ENCODE data around the gene LTBP2.

The LTBP2 gene

DNA sequence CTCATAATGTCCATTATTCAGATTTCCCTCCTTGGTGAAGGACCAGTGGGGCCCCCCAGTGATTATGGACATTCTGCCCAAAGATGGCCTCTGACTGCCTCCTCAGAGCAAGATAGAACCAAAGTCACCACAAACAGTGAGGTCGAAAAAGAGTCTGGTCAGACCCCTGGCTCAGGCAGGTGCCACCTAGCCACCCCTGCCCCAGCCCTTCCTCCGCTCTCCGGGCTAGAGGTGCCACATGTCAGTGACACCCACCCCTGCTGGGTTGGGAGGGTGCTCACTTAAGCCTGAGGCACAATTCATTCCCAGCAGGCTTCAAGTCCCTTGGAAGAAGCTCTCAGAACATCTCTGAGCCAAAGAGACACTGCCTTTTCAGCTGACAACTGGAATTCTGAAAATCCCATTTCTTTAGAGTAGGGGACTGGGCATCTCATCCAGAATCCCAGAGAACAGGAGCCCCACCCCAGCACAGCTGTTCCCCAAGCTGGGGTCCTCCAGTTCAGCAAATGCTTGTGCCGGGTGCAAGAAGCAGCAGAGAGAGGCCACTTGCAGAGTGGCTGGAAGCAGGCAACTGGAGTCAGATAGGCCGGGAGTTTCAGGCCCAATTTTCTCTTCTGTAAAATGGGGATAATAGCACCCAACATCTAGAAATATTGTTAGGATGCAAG, 68.1 kb downstream of the LTBP2 start (continued):
- TF ChIP-seq ZNF449 (tag by site-specific recombination; IDR thresholded peaks at IDR 0.05) (no peak), ZNF777 (tag by site-specific recombination; IDR thresholded peaks at IDR 0.05; ENCODE audit: borderline replicate concordance) (no peak), ZNF221 (tag by site-specific recombination; IDR thresholded peaks at IDR 0.05; ENCODE audit: borderline replicate concordance) (no peak), ZNF792 (tag by site-specific recombination; IDR thresholded peaks at IDR 0.05) (no peak), HOXA7 (CRISPR knock-in tag; IDR thresholded peaks at IDR 0.05; ENCODE audit: borderline replicate concordance) (no peak), ZNF239 (tag by site-specific recombination; IDR thresholded peaks at IDR 0.05) (no peak), ZSCAN5A (tag by site-specific recombination; IDR thresholded peaks at IDR 0.05) (no peak)

DNA sequence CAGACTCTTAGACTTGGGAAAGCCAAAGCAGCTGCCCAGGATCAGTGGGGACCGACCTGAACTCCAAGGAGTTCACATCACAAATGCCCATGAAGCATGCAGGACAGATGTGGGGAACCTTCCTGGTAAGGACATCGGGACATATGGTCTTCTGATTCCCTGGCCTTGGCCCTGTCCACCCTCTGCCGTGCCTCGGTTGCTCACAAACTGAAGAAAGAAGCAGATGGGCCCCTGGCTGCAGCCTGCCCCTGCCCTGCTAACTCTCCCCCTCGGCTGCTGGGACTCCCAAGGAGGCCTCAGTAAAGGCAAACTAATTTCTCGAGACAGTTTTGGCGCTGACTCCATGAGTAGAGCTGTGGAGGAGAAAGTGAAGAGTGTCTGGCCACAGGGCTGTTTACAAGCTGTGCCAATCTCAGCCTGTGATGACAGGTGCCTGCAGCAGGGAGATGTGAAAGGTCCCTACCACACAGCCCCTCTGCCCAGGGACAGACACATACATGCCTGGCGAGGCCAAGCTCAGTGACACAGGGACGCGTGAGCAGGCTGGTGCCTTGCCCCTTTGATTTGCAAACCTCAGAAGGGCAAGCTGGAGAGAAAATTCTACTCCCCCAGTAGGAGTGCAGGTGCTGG, 69.9 kb downstream of the LTBP2 start:
- Histone ChIP-seq H3K9me3 (ENCODE audit: control insufficient read depth, insufficient read depth, low read depth, low read length) (no peaks in the 10 kb centered on the region), H3K4me1 (ENCODE audit: control insufficient read depth, insufficient read depth, low read length) (no peaks in the 10 kb centered on the region), H3K4me3 (ENCODE audit: low read depth, low read length) (no peak overlapping the region), H3K27ac (ENCODE audit: extremely low read depth, low read depth, low read length) (no peak overlapping the region), H3K36me3 (ENCODE audit: control insufficient read depth in 2 of 2, insufficient read depth in 1 of 2, low read length in 2 of 2) (no peaks in the 10 kb centered on the region)
- TF ChIP-seq ZNF16 (tag by site-specific recombination; IDR thresholded peaks at IDR 0.05; ENCODE audit: low read depth) (no peak), ZNF292 (tag by site-specific recombination; IDR thresholded peaks at IDR 0.05; ENCODE audit: borderline replicate concordance, low read depth) (no peak), BCL11A (tag by site-specific recombination; IDR thresholded peaks at IDR 0.05; ENCODE audit: low read depth) (no peak), ZNF239 (tag by site-specific recombination; IDR thresholded peaks at IDR 0.05) (no peak), ZNF658 (tag by site-specific recombination; IDR thresholded peaks at IDR 0.05) (no peak), ZNF521 (tag by site-specific recombination; IDR thresholded peaks at IDR 0.05) (no peak), ZBTB8A (tag by site-specific recombination; IDR thresholded peaks at IDR 0.05) (no peak)
- TF ChIP-seq, protein P1, sequence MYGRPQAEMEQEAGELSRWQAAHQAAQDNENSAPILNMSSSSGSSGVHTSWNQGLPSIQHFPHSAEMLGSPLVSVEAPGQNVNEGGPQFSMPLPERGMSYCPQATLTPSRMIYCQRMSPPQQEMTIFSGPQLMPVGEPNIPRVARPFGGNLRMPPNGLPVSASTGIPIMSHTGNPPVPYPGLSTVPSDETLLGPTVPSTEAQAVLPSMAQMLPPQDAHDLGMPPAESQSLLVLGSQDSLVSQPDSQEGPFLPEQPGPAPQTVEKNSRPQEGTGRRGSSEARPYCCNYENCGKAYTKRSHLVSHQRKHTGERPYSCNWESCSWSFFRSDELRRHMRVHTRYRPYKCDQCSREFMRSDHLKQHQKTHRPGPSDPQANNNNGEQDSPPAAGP (tag by site-specific recombination; IDR thresholded peaks at IDR 0.05): no peak
- ChIA-PET POLR2A (no interaction called here), CTCF (interaction anchor here (0.8 kb wide), 1 partner anchor 10 kb away, joined by 3 read pairs; no protein-coding TSS in a partner anchor)

DNA sequence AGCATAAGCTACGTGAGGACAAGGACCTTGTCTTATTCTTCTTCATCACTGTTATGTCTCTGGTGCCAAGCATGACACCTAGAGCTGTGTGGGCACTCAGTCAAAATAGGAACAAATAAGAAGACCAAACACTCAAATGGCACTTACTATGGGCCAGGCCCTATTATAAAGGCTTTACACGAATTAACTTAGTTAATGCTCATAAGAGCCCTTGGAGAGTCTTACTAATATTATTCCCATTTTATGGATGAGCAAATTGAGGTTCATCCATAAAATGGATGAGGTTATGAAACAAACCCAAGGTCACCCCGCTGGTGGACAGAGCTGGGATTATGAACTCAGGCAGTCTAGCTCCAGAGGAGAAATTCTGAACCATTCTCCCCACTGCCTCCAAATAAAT, 70.8 kb downstream of the LTBP2 start:
- no peak overlapping the region for H3K27ac ChIP-seq (ENCODE audit: extremely low read depth, low read depth, low read length)
- no peaks in the 10 kb centered on the region for H3K36me3 ChIP-seq (ENCODE audit: control insufficient read depth in 2 of 2, insufficient read depth in 1 of 2, low read length in 2 of 2)
- no peaks in the 10 kb centered on the region for H3K9me3 ChIP-seq (ENCODE audit: control insufficient read depth, insufficient read depth, low read depth, low read length)
- TF ChIP-seq ZNF623 (tag by site-specific recombination; IDR thresholded peaks at IDR 0.05): no peak
- TF ChIP-seq ZNF621 (tag by site-specific recombination; IDR thresholded peaks at IDR 0.05): no peak
- TF ChIP-seq ZNF335 (tag by site-specific recombination; conservative IDR thresholded peaks at IDR 0.05): no peak
- no peak overlapping the region for H3K4me3 ChIP-seq (ENCODE audit: low read depth, low read length)
- no peaks in the 10 kb centered on the region; the same call in 1 of the 2 replicates for H3K4me1 ChIP-seq (ENCODE audit: control insufficient read depth, insufficient read depth, low read length)
- ChIA-PET POLR2A (no interaction called here), CTCF (interaction anchor here (0.6 kb wide), 1 partner anchor 68 kb away, joined by 3 read pairs; no protein-coding TSS in a partner anchor)
